D721Med (cell line): ENCODE measurements around the gene MOCS1.

ENCODE experiments used
- DNase-seq: peaks from one replicate; pipeline ENCODE4 v3.0.0; 2011; ENCODE audit warnings: low spot score; ENCODE audit not compliant: insufficient read length
- FAIRE-seq: peaks from 2 replicates; lab custom pipeline; 2011; peaks lifted over from hg19 to GRCh38; lab: Jason Lieb, UNC
- TF ChIP-seq, protein P1 (sequence below): IDR thresholded peaks from 2 replicates; pipeline ENCODE4 v1.5.1; 2012; ENCODE audit warnings: mild to moderate bottlenecking, control low read depth; ENCODE audit not compliant: insufficient read depth; ENCODE audit errors: missing control alignments

MOCS1 gene

DNA sequence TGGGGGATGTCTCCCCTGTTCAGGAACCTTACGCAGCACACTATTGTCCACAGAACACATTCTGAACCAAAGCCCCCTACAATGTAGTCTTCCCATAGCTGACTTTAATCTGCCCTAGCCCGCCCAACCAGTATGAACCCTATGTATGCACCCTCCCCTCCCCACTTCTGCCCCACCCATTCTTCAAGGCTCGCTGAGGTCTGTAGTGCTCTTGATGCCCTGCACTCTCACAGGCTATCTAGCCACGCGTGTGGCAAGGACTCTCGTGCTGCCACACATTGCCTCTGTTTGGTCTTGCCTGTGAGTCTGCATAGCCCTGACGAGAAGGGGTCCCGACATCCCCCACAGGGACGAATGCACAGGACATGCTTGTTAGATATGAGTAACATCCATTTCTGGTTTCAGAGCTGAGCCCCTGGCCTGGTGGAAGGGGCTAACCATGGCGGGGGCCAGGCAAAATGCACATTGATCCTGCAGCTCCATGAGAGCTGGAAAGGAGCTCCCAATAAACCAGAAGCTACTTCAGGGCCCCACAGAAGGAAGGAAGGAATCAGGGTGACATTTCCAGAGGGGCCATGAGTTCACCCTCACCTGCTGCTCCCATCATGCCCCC lies 22.6 kb downstream of the MOCS1 start:
- TF ChIP-seq, protein P1, sequence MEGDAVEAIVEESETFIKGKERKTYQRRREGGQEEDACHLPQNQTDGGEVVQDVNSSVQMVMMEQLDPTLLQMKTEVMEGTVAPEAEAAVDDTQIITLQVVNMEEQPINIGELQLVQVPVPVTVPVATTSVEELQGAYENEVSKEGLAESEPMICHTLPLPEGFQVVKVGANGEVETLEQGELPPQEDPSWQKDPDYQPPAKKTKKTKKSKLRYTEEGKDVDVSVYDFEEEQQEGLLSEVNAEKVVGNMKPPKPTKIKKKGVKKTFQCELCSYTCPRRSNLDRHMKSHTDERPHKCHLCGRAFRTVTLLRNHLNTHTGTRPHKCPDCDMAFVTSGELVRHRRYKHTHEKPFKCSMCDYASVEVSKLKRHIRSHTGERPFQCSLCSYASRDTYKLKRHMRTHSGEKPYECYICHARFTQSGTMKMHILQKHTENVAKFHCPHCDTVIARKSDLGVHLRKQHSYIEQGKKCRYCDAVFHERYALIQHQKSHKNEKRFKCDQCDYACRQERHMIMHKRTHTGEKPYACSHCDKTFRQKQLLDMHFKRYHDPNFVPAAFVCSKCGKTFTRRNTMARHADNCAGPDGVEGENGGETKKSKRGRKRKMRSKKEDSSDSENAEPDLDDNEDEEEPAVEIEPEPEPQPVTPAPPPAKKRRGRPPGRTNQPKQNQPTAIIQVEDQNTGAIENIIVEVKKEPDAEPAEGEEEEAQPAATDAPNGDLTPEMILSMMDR: no peak
- FAIRE-seq: no peak
- DNase-seq: no peak

DNA sequence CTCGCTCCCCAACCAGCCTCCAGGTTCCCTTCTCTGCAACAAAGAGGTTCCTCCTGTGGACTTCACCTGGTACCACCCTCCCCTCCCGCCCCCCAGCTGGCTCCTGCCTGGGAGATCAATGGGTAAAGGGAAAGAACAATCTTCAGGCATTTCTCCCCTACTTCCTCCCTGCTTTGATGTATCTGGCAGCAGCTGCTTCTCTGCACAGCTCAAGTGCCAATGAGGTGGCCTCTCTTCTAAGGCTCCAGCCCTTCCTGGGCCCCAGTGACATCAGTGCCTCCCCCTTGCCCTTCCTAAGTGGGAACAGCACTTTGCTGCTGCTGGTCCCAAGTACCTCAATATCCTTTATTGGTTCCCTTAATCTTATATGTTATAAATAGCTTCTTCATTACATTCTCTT lies 23.5 kb downstream of the MOCS1 start:
- FAIRE-seq (no peak), DNase-seq (no peak)
- TF ChIP-seq, protein P1: no peak

DNA sequence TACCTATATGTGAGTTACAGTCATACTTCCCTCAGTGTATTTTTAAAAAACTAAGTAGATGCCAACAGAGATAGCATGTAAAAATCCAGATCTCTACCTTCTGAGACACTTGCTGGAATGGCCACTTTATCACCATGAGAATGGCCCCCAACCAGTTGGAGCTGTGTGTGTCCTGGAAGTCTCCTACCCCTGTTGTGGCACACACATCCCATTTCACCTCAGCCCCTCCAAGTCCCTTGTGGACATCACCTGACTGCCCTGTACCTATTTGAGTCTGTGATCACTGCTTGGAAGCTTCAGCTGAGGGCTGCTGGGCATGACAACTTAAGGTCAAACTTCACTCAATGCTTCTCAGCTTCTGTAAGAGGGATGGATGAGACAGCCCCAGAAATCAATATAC lies 24.1 kb downstream of the MOCS1 start:
- TF ChIP-seq, protein P1: no peak
- FAIRE-seq (no peak), DNase-seq (no peak)

DNA sequence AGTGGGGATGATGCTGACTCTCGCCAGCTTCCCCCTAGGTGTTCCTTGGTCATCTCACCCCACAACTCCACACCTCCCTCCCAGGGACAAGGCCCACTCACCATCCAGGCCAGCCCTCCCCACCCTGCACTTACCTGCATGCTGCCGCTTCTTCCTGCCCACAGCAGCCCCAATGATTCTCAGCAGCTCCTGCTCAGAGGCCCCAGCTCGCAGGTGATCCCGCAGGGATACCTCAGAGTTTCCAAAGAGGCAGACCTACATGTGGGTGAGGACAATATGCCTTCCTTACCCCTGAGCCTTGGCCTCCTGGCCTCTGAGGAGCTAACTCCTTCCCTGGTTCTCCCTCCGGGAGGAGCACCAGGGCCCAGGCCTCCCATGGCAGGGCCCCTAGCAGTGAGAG lies 24.6 kb downstream of the MOCS1 start:
- FAIRE-seq (no peak), DNase-seq (no peak)
- TF ChIP-seq, protein P1: no peak

DNA sequence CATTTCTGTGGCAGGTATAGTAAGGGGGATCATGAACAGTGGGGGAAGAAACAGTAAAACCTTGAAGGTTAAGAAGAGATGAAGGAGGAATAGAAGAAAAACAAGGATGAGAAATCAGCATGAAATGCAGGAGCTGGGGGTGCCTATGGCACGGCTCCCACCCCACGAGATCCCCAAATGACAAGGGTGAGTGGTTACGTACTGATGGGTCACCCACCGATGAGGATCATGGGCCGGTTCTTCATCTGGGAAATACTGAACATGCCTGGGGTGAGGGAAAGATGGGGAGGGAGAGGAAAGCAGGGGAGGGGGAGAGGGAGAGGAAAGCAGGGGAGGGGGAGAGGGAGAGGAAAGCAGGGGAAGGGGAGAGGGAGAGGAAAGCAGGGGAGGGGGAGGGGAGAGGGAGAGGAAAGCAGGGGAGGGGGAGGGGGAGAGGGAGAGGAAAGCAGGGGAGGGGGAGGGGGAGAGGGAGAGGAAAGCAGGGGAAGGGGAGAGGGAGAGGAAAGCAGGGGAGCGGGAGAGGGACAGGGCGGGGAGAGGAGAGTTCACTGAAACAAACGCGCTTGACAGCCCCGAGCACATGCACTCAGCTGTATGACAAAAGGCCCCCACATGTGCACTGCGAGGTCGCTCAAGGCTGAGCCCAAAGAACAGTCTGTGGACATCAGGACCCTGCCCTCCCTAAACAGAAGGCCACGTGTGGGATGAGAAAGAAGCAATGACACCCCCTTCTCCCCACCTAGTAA lies 25.3 kb downstream of the MOCS1 start:
- FAIRE-seq (no peak), DNase-seq (no peak)
- TF ChIP-seq, protein P1: no peak

DNA sequence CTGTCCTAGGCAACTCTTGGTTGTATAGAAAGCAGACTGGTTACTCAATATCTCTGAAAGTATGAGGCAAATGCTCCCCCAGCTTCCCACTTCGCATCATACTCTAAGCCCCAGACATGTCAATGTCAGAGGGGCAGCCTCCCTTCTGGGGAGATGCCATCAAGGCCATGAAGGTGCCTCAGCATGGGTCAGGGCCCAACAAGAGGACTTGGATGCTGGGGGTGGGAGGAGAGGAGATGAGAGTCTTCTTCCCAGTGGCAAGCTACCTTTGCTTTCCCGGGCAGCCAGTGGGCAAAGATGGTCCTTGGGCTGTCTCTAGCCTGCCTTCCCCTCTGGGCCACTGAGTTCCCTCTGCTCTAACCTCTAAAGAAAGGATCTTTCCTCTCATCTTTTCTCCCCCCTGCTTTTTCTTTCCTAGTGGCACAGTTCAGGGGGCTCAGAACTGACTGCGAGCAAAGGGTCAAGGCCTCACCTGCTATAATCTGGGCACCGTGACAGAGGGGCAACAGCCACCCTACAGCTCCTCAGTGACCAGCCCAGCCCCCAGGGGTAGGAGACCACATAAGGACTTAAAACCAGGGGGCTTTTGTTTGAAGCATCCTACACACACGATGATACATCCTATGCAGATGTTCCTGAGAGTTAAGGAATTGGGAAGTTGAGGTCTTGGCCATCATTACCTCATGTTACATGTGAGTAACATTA lies 26.2 kb downstream of the MOCS1 start:
- TF ChIP-seq, protein P1: no peak
- DNase-seq (no peak), FAIRE-seq (no peak)

DNA sequence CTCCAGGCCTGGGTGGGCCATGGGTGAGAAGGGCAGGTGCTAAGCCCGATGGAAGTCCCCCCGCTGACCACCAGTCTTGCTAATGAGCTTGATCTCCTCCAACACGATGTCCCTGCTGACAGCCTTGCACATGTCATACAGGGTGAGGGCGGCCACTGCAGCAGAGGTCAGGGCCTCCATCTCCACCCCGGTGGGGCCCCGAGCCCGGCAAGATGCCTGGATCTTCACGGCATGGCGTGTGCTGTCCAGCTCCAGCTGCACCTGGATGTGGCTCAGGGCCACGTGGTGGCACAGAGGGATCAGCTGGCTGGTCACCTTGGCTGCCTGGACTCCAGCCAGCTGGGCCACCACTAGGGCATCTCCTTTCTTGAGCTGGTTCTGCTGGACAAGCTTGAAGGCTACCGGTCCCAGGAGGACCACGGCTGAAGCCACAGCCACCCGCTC lies 27.9 kb downstream of the MOCS1 start:
- TF ChIP-seq, protein P1: no peak
- DNase-seq (no peak), FAIRE-seq (no peak)
